Prostate gland (tissue), 2 donors: ENCODE data around the gene EFCAB14.
"Not testable (repeated sequence)": the region's sequence is repeated elsewhere in the genome, so short reads cannot be mapped to it uniquely, and the experiment has no call there.

ENCODE experiments used
- CTCF ChIP-seq, 4 experiments: fragments of 200-600 bp in 2 of 4; fragments of 450-650 bp in 2 of 4; sonication (generic) in 2 of 4; IDR thresholded peaks; 1 replicate in 3 of 4; 2 replicates in 1 of 4; pipeline ENCODE4 v1.5.1; 2016 to 2019; ENCODE audit warnings: antibody characterized with exemption in 4 of 4, mild to moderate bottlenecking in 2 of 4, moderate library complexity in 2 of 4
- POLR2A ChIP-seq: fragments of 450-650 bp; IDR thresholded peaks from one replicate; pipeline ENCODE4 v1.6.1; 2016; ENCODE audit warnings: antibody characterized with exemption, mild to moderate bottlenecking
- POLR2AphosphoS5 ChIP-seq: sonication (generic); formaldehyde crosslinking; IDR thresholded peaks from one replicate; pipeline ENCODE4 v1.6.1; 2017; ENCODE audit warnings: antibody characterized with exemption

DNA sequence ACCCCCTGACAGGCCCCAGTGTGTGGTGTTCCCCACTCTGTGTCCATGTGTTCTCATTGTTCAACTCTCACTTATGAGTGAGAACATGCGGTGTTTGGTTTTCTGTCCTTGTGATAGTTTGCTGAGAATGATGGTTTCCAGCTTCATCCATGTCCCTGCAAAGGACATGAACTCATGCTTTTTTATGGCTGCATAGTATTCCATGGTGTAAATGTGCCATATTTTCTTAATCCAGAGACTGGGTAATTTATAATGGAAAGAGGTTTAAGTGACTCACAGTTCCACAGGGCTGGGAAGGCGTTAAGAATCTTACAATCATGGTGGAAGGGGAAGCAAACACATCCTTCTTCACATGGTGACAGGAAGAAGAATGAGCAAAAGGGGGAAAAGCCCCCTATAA is 64.2 kb downstream of the EFCAB14 start:
- not testable (repeated sequence) for TF ChIP-seq POLR2A; CTCF (IDR thresholded peaks at IDR 0.05); POLR2AphosphoS5
